Measurements from ENCODE around the gene KCTD5. TPM values are rescaled to one million over a fixed set of nuclear protein-coding genes. Genes with fewer than 3 reads are reported as not detected.
A peak's percentile ranks its signal among the peaks of the same experiment; 100 is the strongest.
"Not testable (repeated sequence)": the region's sequence is repeated elsewhere in the genome, so short reads cannot be mapped to it uniquely, and the experiment has no call there.

Gene KCTD5
- total RNA-seq, 1 donor from 2014 or later, result 21.6 TPM

DNA sequence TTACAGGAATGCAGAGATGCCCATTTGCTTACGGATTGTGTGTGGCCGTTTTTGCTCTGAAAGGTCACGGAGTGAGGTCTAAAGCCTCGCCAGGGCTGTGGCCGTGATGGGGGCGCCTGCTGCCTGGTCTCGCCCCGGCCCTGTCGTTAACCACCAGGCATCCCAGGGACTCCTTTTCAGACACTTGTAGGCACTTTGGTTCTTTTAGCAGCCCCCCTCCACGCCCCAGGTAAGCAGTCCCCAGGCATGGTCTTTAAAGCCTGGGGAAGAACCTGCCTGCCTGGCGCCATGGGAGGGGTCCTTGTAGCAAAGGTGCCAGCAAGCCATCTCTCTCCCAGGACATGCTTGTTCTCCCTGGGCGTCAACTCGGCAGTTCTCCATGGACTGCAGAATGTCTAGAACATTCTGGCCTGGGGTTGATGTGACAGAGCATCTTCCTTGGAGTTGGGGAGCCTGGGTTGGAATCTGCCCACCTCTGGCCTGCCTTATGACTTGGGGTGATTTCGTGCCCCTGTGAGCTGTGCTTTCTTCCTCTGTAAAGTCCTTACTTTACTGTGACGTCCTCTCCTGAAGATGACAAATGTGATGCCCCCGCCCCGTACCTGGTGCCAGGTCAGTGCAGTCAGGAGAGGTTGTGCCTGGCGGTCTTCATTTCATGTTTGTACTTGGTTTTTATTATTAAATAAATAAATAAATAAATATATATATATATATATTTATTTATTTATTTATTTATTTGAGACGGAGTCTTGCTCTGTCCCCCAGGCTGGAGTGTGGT is 5.4 kb downstream of the KCTD5 start:
- Mint-ChIP-seq H3K27ac (no peak overlapping the region), H3K36me3 (no peaks in the 10 kb centered on the region), H3K4me3 (no peak overlapping the region), H3K4me1 (peaks cover 8% of the 10 kb centered on the region), H3K27me3 (ENCODE audit: insufficient read depth, low read depth) (no peaks in the 10 kb centered on the region), H3K9me3 (no peaks in the 10 kb centered on the region)
- no peak overlapping the region for H3K27ac ChIP-seq
- H3K4me3 ChIP-seq, result no peak overlapping the region
- no peaks in the 10 kb centered on the region for H3K36me3 ChIP-seq
- H3K27me3 ChIP-seq, result no peaks in the 10 kb centered on the region
- no peak overlapping the region for H2AFZ ChIP-seq (replicated peaks)
- no peak overlapping the region for H3K9ac ChIP-seq
- peaks cover 63% of the 10 kb centered on the region for H3K79me2 ChIP-seq (ENCODE audit: low read depth)
- TF ChIP-seq EZH2 (IDR thresholded peaks at IDR 0.05) (no peak), EZH2phosphoT487 (IDR thresholded peaks at IDR 0.05) (no peak)
- TF ChIP-seq, protein P1, sequence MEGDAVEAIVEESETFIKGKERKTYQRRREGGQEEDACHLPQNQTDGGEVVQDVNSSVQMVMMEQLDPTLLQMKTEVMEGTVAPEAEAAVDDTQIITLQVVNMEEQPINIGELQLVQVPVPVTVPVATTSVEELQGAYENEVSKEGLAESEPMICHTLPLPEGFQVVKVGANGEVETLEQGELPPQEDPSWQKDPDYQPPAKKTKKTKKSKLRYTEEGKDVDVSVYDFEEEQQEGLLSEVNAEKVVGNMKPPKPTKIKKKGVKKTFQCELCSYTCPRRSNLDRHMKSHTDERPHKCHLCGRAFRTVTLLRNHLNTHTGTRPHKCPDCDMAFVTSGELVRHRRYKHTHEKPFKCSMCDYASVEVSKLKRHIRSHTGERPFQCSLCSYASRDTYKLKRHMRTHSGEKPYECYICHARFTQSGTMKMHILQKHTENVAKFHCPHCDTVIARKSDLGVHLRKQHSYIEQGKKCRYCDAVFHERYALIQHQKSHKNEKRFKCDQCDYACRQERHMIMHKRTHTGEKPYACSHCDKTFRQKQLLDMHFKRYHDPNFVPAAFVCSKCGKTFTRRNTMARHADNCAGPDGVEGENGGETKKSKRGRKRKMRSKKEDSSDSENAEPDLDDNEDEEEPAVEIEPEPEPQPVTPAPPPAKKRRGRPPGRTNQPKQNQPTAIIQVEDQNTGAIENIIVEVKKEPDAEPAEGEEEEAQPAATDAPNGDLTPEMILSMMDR (IDR thresholded peaks at IDR 0.05), result no peak
- no peak for DNase-seq (ENCODE audit: low spot score)
- H3K9me3 ChIP-seq (ENCODE audit: low read depth), result no peaks in the 10 kb centered on the region
- H3K4me2 ChIP-seq, result no peak overlapping the region
- H4K20me1 ChIP-seq (ENCODE audit: low read depth), result peaks cover 20% of the 10 kb centered on the region
- no peaks in the 10 kb centered on the region for H3F3A ChIP-seq (ENCODE audit: low read depth)
- peaks cover 8% of the 10 kb centered on the region for H3K4me1 ChIP-seq

DNA sequence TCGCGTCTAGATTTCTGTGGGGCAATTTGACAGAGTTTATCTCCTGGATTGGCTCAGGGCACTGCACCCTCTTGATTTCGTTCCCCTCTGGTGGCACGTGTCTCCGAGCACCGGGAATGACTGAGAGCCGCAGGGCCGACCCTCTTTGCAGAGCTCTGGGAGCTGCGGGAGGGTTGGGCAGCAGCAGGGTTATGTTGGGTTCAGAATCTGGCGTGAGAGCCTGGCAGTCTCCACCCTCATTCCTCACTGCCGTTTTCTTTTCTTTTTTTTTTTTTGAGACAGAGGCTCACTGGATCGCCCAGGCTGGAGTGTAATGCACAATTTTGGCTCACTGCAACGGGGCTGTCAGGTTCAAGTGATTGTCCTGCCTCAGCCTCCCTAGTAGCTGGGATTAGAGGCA is 7.1 kb downstream of the KCTD5 start:
- peaks cover 13% of the 10 kb centered on the region for H3K4me1 Mint-ChIP-seq
- Histone ChIP-seq H4K20me1 (ENCODE audit: low read depth) (peaks cover 23% of the 10 kb centered on the region), H3K4me1 (peaks cover 16% of the 10 kb centered on the region), H3K79me2 (ENCODE audit: low read depth) (peaks cover 56% of the 10 kb centered on the region)
- not testable (repeated sequence) for H3K27ac ChIP-seq; H3K9ac ChIP-seq; H3K4me2 ChIP-seq; H3K36me3 ChIP-seq; H3K4me3 Mint-ChIP-seq; H3K4me3 ChIP-seq; H3K9me3 Mint-ChIP-seq; H3K27ac Mint-ChIP-seq; H3K9me3 ChIP-seq (ENCODE audit: low read depth); H3F3A ChIP-seq (ENCODE audit: low read depth); DNase-seq (ENCODE audit: low spot score); H3K27me3 ChIP-seq; H3K36me3 Mint-ChIP-seq; H2AFZ ChIP-seq (replicated peaks); H3K27me3 Mint-ChIP-seq (ENCODE audit: insufficient read depth, low read depth)

DNA sequence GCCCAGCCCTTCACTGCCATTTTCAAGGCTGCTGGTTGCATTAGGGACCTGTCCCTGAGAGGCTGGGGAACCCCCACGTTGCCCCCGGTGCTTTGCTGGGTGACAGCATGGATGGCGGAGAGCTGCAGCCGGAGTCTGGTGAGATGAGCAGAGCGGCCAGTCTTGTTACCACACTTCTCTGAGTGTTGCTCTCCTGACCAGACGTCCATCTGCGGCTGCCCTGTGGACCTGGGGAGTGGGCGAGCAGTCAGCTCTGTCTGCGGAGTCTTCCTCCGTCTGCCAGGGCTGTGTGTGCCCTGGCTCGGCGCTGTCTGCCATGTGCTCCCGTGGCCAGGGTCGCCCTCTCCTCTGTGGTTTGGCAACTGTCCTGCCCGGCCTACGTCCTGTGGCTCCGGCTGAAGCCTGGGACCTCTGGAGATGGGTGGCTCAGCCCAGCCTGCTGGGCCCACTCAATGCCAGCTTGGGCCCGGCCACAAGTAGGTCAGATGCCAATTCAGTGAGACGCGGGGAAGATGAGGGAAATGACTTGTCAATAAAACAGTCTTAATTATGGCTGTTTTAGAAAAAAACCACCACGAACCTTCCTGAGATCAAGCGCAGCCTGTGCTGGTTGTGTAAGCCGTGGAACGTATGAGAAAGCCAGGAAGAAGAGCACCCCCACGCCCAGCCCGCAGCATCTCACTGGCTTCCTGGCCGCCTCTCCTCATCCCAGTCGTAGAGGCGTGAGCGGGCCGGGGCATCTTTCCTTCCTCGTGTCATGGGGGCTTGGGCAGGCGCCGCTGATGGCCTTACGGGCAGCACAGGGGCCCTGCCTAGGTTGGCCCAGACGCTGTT is 7.9 kb downstream of the KCTD5 start:
- H3K27ac Mint-ChIP-seq, result peak overlapping the region; percentile 59
- H3K36me3 Mint-ChIP-seq, result no peaks in the 10 kb centered on the region
- no peaks in the 10 kb centered on the region for H3K9me3 Mint-ChIP-seq
- Histone ChIP-seq H3K27me3 (no peaks in the 10 kb centered on the region), H3K27ac (no peak overlapping the region), H3K9ac (peak overlapping the region; percentile 27), H3K9me3 (ENCODE audit: low read depth) (no peaks in the 10 kb centered on the region), H2AFZ (replicated peaks) (no peak overlapping the region), H3K4me1 (peaks cover 16% of the 10 kb centered on the region), H3K79me2 (ENCODE audit: low read depth) (peaks cover 49% of the 10 kb centered on the region), H3K4me2 (no peak overlapping the region), H3K36me3 (no peaks in the 10 kb centered on the region), H4K20me1 (ENCODE audit: low read depth) (peaks cover 23% of the 10 kb centered on the region), H3F3A (ENCODE audit: low read depth) (no peaks in the 10 kb centered on the region), H3K4me3 (no peak overlapping the region)
- H3K4me3 Mint-ChIP-seq, result no peak overlapping the region
- DNase-seq (ENCODE audit: low spot score), result no peak
- H3K27me3 Mint-ChIP-seq (ENCODE audit: insufficient read depth, low read depth), result no peaks in the 10 kb centered on the region
- TF ChIP-seq EZH2 (IDR thresholded peaks at IDR 0.05) (no peak), EZH2phosphoT487 (IDR thresholded peaks at IDR 0.05) (no peak)
- TF ChIP-seq, protein P1 (IDR thresholded peaks at IDR 0.05), result no peak
- peaks cover 11% of the 10 kb centered on the region for H3K4me1 Mint-ChIP-seq

Measured in neural progenitor cell (in vitro differentiated cells).